Uterus (tissue), 4 donors: ENCODE measurements around the gene CAVIN3. TPM values are rescaled to one million over a fixed set of nuclear protein-coding genes. Genes with fewer than 3 reads are reported as not detected.

ENCODE experiments used
- DNase-seq, 2 donors: peaks; one replicate each; pipeline ENCODE4 v3.0.0-alpha.2; 2019 to 2020
- H3K27ac ChIP-seq, 2 donors: fragments of 200-600 bp; sonication (generic); 1 replicate in 1 of 2; 2 replicates in 1 of 2; pipeline ENCODE4 v1.5.1; 2016 to 2018
- H3K27me3 ChIP-seq, 2 donors: fragments of 200-600 bp; sonication (generic); one replicate each; pipeline ENCODE4 v1.5.1; 2018 to 2019; ENCODE audit warnings: control low read depth in 1 of 2
- H3K36me3 ChIP-seq, 2 donors: fragments of 200-600 bp; sonication (generic); one replicate each; pipeline ENCODE4 v1.5.1; 2019; ENCODE audit warnings: control low read depth in 1 of 2
- H3K4me1 ChIP-seq, 2 donors: fragments of 200-600 bp; sonication (generic); one replicate each; pipeline ENCODE4 v1.5.1; 2018 to 2019; ENCODE audit warnings: control low read depth in 1 of 2
- H3K4me3 ChIP-seq, 2 donors: fragments of 200-600 bp; sonication (generic); 1 replicate in 1 of 2; 2 replicates in 1 of 2; pipeline ENCODE4 v1.5.1; 2018 to 2019; ENCODE audit warnings: mild to moderate bottlenecking in 1 of 2
- H3K9me3 ChIP-seq, 2 donors: fragments of 200-600 bp; sonication (generic); one replicate each; pipeline ENCODE4 v1.5.1; 2019; ENCODE audit warnings: control low read depth in 1 of 2
- POLR2A ChIP-seq, 2 donors: fragments of 450-650 bp; IDR thresholded peaks; one replicate each; pipeline ENCODE4 v1.6.1; 2016; ENCODE audit warnings: antibody characterized with exemption in 2 of 2, mild to moderate bottlenecking in 1 of 2, moderate library complexity in 1 of 2
- intact Hi-C: fragments of 100-400 bp; cut with DNase I; formaldehyde crosslinking; loops from one replicate; pipeline ENCODE4 v1.15.1; 2023; ENCODE audit warnings: low total_unique reads
- total RNA-seq, 4 donors: library from RNA; depleted of rRNA in 3 of 4; stranded (reverse); fragments of >200 nt in 3 of 4; gene quantifications; one replicate each; pipeline versions ENCODE4 v1.1.0 to v1.2.4, GENCODE V29; 2014 to 2023
- TF ChIP-seq, protein P1 (sequence below), 4 experiments: fragments of 200-600 bp in 2 of 4; fragments of 450-650 bp in 2 of 4; sonication (generic) in 2 of 4; IDR thresholded peaks; one replicate each; pipeline ENCODE4 v1.5.1; 2016 to 2019; ENCODE audit warnings: antibody characterized with exemption in 4 of 4, mild to moderate bottlenecking in 2 of 4, moderate library complexity in 1 of 4
- donor health status: DM: yes; HTN: yes; CAD: no.

CAVIN3 gene
- total RNA-seq, 4 donors from 2014 or later, result 78.8 to 388 (median 107) TPM

- Histone ChIP-seq H3K4me1 (no peaks in the 10 kb centered on the region), H3K9me3 (no peaks in the 10 kb centered on the region), H3K4me3 (no peak overlapping the region), H3K27ac (no peak overlapping the region), H3K36me3 (no peaks in the 10 kb centered on the region), H3K27me3 (no peaks in the 10 kb centered on the region)
- DNase-seq, result no peak
- intact Hi-C loops, result no loop called here
- TF ChIP-seq, protein P1, sequence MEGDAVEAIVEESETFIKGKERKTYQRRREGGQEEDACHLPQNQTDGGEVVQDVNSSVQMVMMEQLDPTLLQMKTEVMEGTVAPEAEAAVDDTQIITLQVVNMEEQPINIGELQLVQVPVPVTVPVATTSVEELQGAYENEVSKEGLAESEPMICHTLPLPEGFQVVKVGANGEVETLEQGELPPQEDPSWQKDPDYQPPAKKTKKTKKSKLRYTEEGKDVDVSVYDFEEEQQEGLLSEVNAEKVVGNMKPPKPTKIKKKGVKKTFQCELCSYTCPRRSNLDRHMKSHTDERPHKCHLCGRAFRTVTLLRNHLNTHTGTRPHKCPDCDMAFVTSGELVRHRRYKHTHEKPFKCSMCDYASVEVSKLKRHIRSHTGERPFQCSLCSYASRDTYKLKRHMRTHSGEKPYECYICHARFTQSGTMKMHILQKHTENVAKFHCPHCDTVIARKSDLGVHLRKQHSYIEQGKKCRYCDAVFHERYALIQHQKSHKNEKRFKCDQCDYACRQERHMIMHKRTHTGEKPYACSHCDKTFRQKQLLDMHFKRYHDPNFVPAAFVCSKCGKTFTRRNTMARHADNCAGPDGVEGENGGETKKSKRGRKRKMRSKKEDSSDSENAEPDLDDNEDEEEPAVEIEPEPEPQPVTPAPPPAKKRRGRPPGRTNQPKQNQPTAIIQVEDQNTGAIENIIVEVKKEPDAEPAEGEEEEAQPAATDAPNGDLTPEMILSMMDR (IDR thresholded peaks at IDR 0.05), result no peak
- TF ChIP-seq POLR2A (IDR thresholded peaks at IDR 0.05), result no peak
Measured at GRCh38 chr11:6326985-6327384, 6.7 kb upstream of the CAVIN3 start.

- Histone ChIP-seq H3K27ac (peak overlapping the region in 1 of 2 donors; percentile 43), H3K36me3 (no peaks in the 10 kb centered on the region), H3K9me3 (no peaks in the 10 kb centered on the region), H3K4me3 (no peak overlapping the region), H3K27me3 (no peaks in the 10 kb centered on the region), H3K4me1 (no peaks in the 10 kb centered on the region)
- DNase-seq, result no peak
- no peak for TF ChIP-seq POLR2A (IDR thresholded peaks at IDR 0.05)
- TF ChIP-seq, protein P1 (IDR thresholded peaks at IDR 0.05), result no peak
- intact Hi-C loops, result no loop called here
Measured at GRCh38 chr11:6326303-6326702, 6.0 kb upstream of the CAVIN3 start.

DNA sequence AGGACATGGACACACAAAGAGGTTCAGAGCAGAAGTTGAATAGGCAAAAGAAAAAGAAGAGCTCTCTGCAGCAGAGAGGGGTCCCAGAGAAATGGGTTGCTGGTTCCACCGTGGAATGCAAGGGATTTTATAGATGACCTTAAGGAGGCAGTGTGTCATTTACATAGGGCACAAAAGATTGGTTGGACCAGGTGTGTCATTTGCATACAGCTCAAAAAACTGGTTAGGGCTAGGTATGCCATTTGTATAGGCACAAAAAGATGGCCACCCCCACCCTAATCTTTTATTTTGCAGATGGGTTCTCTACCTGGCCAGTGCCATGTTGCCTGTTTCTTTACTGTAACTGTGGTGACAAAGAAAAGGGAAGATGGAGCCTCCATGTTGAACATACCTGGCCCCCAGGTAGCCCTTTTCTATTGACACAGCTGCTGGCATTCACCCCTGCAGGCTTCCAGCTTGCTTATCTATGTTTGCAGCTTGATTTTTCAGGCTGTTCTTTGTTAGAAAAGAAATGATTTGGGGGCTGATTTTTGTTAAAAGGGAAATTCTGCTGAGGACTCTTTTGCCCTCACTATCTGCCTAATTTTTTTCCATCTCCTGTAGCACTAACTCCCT lies 3.1 kb upstream of the CAVIN3 start:
- DNase-seq, result no peak
- no peaks in the 10 kb centered on the region for H3K36me3 ChIP-seq
- intact Hi-C loops, result no loop called here
- H3K27ac ChIP-seq, result peak overlapping the region in 1 of 2 donors; percentile 94
- no peak overlapping the region for H3K4me3 ChIP-seq
- TF ChIP-seq, protein P1 (IDR thresholded peaks at IDR 0.05), result no peak
- TF ChIP-seq POLR2A (IDR thresholded peaks at IDR 0.05), result no peak
- H3K27me3 ChIP-seq, result no peaks in the 10 kb centered on the region
- H3K4me1 ChIP-seq, result no peaks in the 10 kb centered on the region
- no peaks in the 10 kb centered on the region for H3K9me3 ChIP-seq

GRCh38 chr11:6321961-6322362 lies 1.7 kb upstream of the CAVIN3 start:
- Histone ChIP-seq H3K4me3 (no peak overlapping the region), H3K9me3 (no peaks in the 10 kb centered on the region), H3K27ac (peak overlapping the region; percentile 94 to 99), H3K4me1 (no peaks in the 10 kb centered on the region), H3K27me3 (no peaks in the 10 kb centered on the region), H3K36me3 (no peaks in the 10 kb centered on the region)
- TF ChIP-seq, protein P1 (IDR thresholded peaks at IDR 0.05), result no peak
- no peak for TF ChIP-seq POLR2A (IDR thresholded peaks at IDR 0.05)
- intact Hi-C loops, result no loop called here
- DNase-seq, result no peak

GRCh38 chr11:6321356-6321755 lies 1.1 kb upstream of the CAVIN3 start:
- peak overlapping the region; percentile 53 to 74 for H3K4me3 ChIP-seq

More at GRCh38 chr11:6321356-6321755, 1.1 kb upstream of the CAVIN3 start:
- Histone ChIP-seq H3K27ac (peak overlapping the region; percentile 94 to 99), H3K9me3 (no peaks in the 10 kb centered on the region), H3K4me1 (no peaks in the 10 kb centered on the region), H3K36me3 (no peaks in the 10 kb centered on the region), H3K27me3 (no peaks in the 10 kb centered on the region)
- intact Hi-C loops, result no loop called here
- DNase-seq, result peak; percentile 31 to 32
- TF ChIP-seq, protein P1 (IDR thresholded peaks at IDR 0.05), result no peak
- no peak for TF ChIP-seq POLR2A (IDR thresholded peaks at IDR 0.05)
